MM.1S (cell line): Measurements from ENCODE around the gene NPY2R.

Source experiments
- DNase-seq: peaks from one replicate; pipeline ENCODE4 v3.0.0-alpha.2; 2015
- H2AFZ ChIP-seq: fragments of 300-600 bp; sonication (generic); 2 replicates; pipeline ENCODE4 v1.6.0; 2016; ENCODE audit warnings: antibody characterized with exemption, low read length
- H3F3A ChIP-seq: fragments of 300-600 bp; sonication (generic); 2 replicates; pipeline ENCODE4 v1.6.1; 2016; ENCODE audit warnings: mild to moderate bottlenecking, antibody characterized with exemption, low read length, moderate library complexity, mixed read lengths; ENCODE audit not compliant: insufficient read depth
- H3K27ac ChIP-seq: fragments of 300-600 bp; sonication (generic); 2 replicates; pipeline ENCODE4 v1.5.1; 2016; ENCODE audit warnings: mild to moderate bottlenecking, low read length
- H3K27me3 ChIP-seq: fragments of 300-600 bp; sonication (generic); replicated peaks from 2 replicates; pipeline ENCODE4 v1.6.0; 2016; ENCODE audit warnings: low read length; ENCODE audit not compliant: insufficient read depth
- H3K36me3 ChIP-seq: fragments of 300-600 bp; sonication (generic); replicated peaks from 2 replicates; pipeline ENCODE4 v1.6.1; 2016; ENCODE audit warnings: mild to moderate bottlenecking, low read length, mixed read lengths; ENCODE audit not compliant: insufficient read depth
- H3K4me1 ChIP-seq: fragments of 300-600 bp; sonication (generic); 2 replicates; pipeline ENCODE4 v1.6.1; 2016; ENCODE audit warnings: low read length, mixed read lengths
- H3K4me2 ChIP-seq: fragments of 300-600 bp; sonication (generic); 2 replicates; pipeline ENCODE4 v1.6.0; 2016; ENCODE audit warnings: low read depth, low read length
- H3K4me3 ChIP-seq: fragments of 300-600 bp; sonication (generic); 2 replicates; pipeline ENCODE4 v1.5.1; 2016; ENCODE audit warnings: low read length, mixed read lengths
- H3K79me2 ChIP-seq: fragments of 300-600 bp; sonication (generic); 2 replicates; pipeline ENCODE4 v1.6.1; 2016; ENCODE audit warnings: mixed run types, low read length, mixed read lengths
- H3K9ac ChIP-seq: fragments of 300-600 bp; sonication (generic); 2 replicates; pipeline ENCODE4 v1.6.1; 2016; ENCODE audit warnings: low read length, mixed read lengths
- H3K9me2 ChIP-seq: fragments of 300-600 bp; sonication (generic); replicated peaks from 2 replicates; pipeline ENCODE4 v1.6.1; 2016; ENCODE audit warnings: mild to moderate bottlenecking, low read length, mixed read lengths; ENCODE audit not compliant: insufficient read depth
- H3K9me3 ChIP-seq: fragments of 300-600 bp; sonication (generic); replicated peaks from 2 replicates; pipeline ENCODE4 v1.6.1; 2016; ENCODE audit warnings: mild to moderate bottlenecking, low read length, mixed read lengths; ENCODE audit not compliant: insufficient read depth
- H4K20me1 ChIP-seq: fragments of 300-600 bp; sonication (generic); 2 replicates; pipeline ENCODE4 v1.6.1; 2016; ENCODE audit warnings: mild to moderate bottlenecking, low read length, moderate library complexity, mixed read lengths; ENCODE audit not compliant: insufficient read depth
- EZH2 ChIP-seq: fragments of 300-600 bp; sonication (generic); optimal IDR thresholded peaks from 2 replicates; pipeline ENCODE3; 2017; ENCODE audit warnings: low read depth, mild to moderate bottlenecking, antibody characterized with exemption, low read length, mixed read lengths
- EZH2phosphoT487 ChIP-seq: fragments of 300-600 bp; sonication (generic); IDR thresholded peaks from 2 replicates; pipeline ENCODE4 v1.6.1; 2018; ENCODE audit warnings: antibody characterized with exemption, low read length
- TF ChIP-seq, protein P1 (sequence below): fragments of 300-600 bp; sonication (generic); IDR thresholded peaks from 2 replicates; pipeline ENCODE4 v1.5.1; 2016; ENCODE audit warnings: antibody characterized with exemption, low read length, mixed read lengths

The NPY2R gene

DNA sequence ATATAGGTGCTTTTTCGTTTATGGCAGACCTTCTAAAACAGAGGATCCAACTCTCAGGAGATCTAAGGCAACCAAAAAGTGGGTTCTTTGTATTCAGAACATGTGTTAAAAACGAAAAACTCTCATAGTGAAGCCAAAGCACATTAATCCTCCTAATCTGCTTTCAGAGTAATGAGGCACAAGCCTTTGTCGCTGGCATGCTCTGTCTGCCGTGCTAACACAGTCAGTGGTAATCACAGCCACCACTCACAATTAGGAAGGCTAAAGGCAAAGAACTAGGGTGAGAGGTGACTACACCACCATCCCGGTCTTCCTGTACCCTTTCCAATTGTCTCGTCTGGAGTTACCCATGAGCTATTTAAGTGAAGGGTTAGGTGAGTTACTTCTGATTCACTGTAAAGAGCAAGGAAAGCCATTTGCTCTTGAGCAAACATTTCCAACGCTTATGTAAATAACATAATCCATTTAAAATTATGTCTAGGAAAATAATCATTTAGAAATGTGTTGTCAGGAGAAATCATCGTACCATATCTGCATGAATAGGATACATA is 40.7 kb downstream of the NPY2R start:
- no peaks in the 10 kb centered on the region for H3K27me3 ChIP-seq
- no peak overlapping the region for H3K9ac ChIP-seq
- no peak overlapping the region for H3K27ac ChIP-seq
- H3K36me3 ChIP-seq: no peaks in the 10 kb centered on the region
- H3K4me3 ChIP-seq: no peak overlapping the region
- no peaks in the 10 kb centered on the region for H3K9me3 ChIP-seq
- H3F3A ChIP-seq: no peaks in the 10 kb centered on the region
- H4K20me1 ChIP-seq: no peaks in the 10 kb centered on the region
- no peaks in the 10 kb centered on the region for H3K9me2 ChIP-seq
- no peak overlapping the region for H2AFZ ChIP-seq
- H3K79me2 ChIP-seq: no peaks in the 10 kb centered on the region
- no peak overlapping the region for H3K4me2 ChIP-seq
- no peak for TF ChIP-seq EZH2
- TF ChIP-seq EZH2phosphoT487: no peak
- TF ChIP-seq, protein P1, sequence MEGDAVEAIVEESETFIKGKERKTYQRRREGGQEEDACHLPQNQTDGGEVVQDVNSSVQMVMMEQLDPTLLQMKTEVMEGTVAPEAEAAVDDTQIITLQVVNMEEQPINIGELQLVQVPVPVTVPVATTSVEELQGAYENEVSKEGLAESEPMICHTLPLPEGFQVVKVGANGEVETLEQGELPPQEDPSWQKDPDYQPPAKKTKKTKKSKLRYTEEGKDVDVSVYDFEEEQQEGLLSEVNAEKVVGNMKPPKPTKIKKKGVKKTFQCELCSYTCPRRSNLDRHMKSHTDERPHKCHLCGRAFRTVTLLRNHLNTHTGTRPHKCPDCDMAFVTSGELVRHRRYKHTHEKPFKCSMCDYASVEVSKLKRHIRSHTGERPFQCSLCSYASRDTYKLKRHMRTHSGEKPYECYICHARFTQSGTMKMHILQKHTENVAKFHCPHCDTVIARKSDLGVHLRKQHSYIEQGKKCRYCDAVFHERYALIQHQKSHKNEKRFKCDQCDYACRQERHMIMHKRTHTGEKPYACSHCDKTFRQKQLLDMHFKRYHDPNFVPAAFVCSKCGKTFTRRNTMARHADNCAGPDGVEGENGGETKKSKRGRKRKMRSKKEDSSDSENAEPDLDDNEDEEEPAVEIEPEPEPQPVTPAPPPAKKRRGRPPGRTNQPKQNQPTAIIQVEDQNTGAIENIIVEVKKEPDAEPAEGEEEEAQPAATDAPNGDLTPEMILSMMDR: no peak
- DNase-seq: no peak
- no peaks in the 10 kb centered on the region for H3K4me1 ChIP-seq

DNA sequence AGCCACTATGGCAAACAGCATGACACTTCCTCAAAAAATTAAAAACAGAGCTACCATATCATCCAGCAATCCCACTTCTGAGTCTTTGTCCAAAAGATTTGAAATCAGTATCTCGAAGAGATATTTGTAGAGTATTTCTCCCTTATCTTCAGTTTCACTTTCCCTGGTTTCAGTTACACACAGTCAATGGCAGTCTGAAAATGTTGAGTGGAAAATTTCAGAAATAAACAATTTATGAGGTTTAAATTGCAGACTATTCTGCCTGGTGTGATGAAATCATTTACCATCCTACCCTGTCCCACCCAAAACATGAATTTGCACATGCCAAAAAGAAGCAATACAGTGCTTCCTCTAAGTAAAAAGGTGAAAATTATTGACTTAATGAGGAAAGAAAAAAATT is 43.9 kb downstream of the NPY2R start:
- H4K20me1 ChIP-seq: no peaks in the 10 kb centered on the region
- H2AFZ ChIP-seq: no peak overlapping the region
- no peaks in the 10 kb centered on the region for H3K36me3 ChIP-seq
- peak; percentile 22 for DNase-seq
- H3K9me2 ChIP-seq: no peaks in the 10 kb centered on the region
- H3K4me1 ChIP-seq: no peaks in the 10 kb centered on the region
- H3K9ac ChIP-seq: no peak overlapping the region
- no peak overlapping the region for H3K4me2 ChIP-seq
- H3K27me3 ChIP-seq: no peaks in the 10 kb centered on the region
- TF ChIP-seq, protein P1: no peak
- TF ChIP-seq EZH2phosphoT487: no peak
- no peak for TF ChIP-seq EZH2
- no peaks in the 10 kb centered on the region for H3F3A ChIP-seq
- H3K27ac ChIP-seq: no peak overlapping the region
- H3K4me3 ChIP-seq: no peak overlapping the region
- no peaks in the 10 kb centered on the region for H3K79me2 ChIP-seq
- H3K9me3 ChIP-seq: no peaks in the 10 kb centered on the region

DNA sequence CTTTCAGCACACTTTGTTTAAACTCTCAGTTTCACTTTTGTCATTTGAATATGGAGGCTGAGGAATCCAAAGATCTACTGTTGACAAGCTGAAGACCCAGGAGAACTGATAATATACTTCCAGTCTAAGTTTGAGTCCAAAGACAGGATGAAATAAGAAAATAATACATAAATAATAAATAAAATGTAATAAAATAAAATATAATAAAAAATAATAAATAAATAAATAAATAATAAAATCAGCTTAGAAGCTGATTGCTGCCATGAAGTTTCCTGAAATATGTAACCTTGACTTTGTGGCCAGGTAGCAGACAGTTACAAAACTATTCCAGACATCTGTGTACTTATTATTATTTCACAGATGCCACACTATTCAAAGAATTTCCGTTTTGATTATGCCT is 55.0 kb downstream of the NPY2R start:
- Histone ChIP-seq H3K36me3 (no peaks in the 10 kb centered on the region), H3K9me2 (no peaks in the 10 kb centered on the region), H3K9ac (no peak overlapping the region), H3K4me2 (no peak overlapping the region), H3F3A (peaks cover 5% of the 10 kb centered on the region; the same call in 1 of the 2 replicates), H3K4me1 (peaks cover 11% of the 10 kb centered on the region; the same call in 1 of the 2 replicates), H2AFZ (no peak overlapping the region), H3K27ac (no peak overlapping the region), H3K79me2 (no peaks in the 10 kb centered on the region), H4K20me1 (no peaks in the 10 kb centered on the region), H3K27me3 (no peaks in the 10 kb centered on the region), H3K4me3 (no peak overlapping the region), H3K9me3 (no peaks in the 10 kb centered on the region)
- TF ChIP-seq EZH2phosphoT487 (no peak), EZH2 (no peak)
- TF ChIP-seq, protein P1: no peak
- no peak for DNase-seq
